Right ventricle myocardium inferior (tissue), 1 donor: ENCODE data around the gene SFXN5. TPM values are rescaled to one million over a fixed set of nuclear protein-coding genes. Genes with fewer than 3 reads are reported as not detected.

ENCODE experiments used
- total RNA-seq: library from RNA; stranded (reverse); fragmentation: NEBNext Ultra II Directional; extraction: Animal tissue kit (Norgen Biotek cat#: 25700); gene quantifications from one replicate; pipeline ENCODE4 v1.2.1, GENCODE V29; 2021
- donor health status: DM: no; HTN: yes; CAD: no; lungs with severe emphysema.

SFXN5 gene
- total RNA-seq, 1 donor from 2014 or later: 9.6 TPM

Other genes starting within 250 kb of the SFXN5 start
- gene EXOC6B, start 245.7 kb downstream of the SFXN5 start, total RNA-seq: 117 TPM
- 52.4 TPM for gene SPR, start 184.3 kb downstream of the SFXN5 start, total RNA-seq
- not detected for gene EMX1, start 154.2 kb downstream of the SFXN5 start, total RNA-seq
- 19.0 TPM for gene RAB11FIP5, start 41.2 kb upstream of the SFXN5 start, total RNA-seq
- gene NOTO, start 130.9 kb upstream of the SFXN5 start, total RNA-seq: not detected
- 16.8 TPM for gene SMYD5, start 142.5 kb upstream of the SFXN5 start, total RNA-seq
- 88.3 TPM for gene PRADC1, start 161.5 kb upstream of the SFXN5 start, total RNA-seq
- gene CCT7, start 162.6 kb upstream of the SFXN5 start, total RNA-seq: 212 TPM
- gene FBXO41, start 212.8 kb upstream of the SFXN5 start, total RNA-seq: 0.87 TPM
- gene EGR4, start 221.8 kb upstream of the SFXN5 start, total RNA-seq: not detected